GM21825 (cell line): ENCODE data around the gene POLR2J.
"Not testable (repeated sequence)": the region's sequence is repeated elsewhere in the genome, so short reads cannot be mapped to it uniquely, and the experiment has no call there.

ENCODE experiments used
- ATAC-seq: cut with Tn5 transposase; IDR thresholded peaks from one replicate; pipeline ENCODE4 v1.9.1; 2021; ENCODE audit warnings: mild to moderate bottlenecking, moderate library complexity; ENCODE audit not compliant: unreplicated experiment

The POLR2J gene

DNA sequence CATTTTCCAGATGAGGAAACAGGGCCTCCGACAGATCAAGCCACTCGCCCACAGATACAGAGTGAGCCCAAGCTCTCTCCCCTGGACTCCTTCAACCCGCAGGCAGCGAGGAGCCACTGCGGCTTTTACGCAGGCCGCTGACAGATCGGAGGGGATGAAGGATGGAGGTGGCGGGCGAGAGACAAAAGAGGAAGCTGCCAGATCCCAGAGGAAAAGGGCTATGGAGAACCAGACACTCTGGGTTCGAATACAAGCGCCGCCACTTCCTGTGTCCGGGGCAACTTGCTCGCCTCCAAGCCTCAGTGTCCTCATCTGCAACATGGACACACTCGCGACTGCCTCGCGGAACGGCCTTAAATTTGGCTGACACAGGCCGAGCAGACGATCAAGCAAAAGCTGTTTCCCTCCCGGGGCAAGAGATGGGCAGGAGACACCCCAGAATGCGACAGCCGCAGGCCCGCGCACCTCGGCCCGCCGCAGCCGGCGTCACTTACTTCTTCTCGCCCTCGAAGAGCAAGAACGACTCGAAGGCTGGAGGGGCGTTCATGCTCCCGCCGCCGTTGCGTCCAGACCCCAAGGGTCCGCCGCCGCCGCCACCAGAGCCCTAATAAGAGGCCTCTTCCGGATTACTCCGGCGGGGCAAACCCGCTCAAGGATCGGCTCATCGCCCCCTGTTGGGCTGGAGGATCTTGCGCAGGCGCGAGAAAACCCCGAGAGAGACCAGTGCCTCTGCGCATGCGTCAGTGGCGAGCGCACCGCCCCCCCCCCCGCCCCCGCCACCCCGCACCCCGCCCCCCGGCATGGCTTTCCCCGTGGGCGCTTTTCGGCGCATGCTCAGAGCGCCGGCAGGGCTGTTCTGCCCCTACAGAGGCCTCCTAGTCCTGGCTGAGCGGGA lies at the start of gene POLR2J:
Gene POLR2J, minus strand, starts transcription at position 609 of the 895 bp plus-strand sequence. Its CDS starts 62 bp downstream, at position 547.
- ATAC-seq: peak; percentile 75

DNA sequence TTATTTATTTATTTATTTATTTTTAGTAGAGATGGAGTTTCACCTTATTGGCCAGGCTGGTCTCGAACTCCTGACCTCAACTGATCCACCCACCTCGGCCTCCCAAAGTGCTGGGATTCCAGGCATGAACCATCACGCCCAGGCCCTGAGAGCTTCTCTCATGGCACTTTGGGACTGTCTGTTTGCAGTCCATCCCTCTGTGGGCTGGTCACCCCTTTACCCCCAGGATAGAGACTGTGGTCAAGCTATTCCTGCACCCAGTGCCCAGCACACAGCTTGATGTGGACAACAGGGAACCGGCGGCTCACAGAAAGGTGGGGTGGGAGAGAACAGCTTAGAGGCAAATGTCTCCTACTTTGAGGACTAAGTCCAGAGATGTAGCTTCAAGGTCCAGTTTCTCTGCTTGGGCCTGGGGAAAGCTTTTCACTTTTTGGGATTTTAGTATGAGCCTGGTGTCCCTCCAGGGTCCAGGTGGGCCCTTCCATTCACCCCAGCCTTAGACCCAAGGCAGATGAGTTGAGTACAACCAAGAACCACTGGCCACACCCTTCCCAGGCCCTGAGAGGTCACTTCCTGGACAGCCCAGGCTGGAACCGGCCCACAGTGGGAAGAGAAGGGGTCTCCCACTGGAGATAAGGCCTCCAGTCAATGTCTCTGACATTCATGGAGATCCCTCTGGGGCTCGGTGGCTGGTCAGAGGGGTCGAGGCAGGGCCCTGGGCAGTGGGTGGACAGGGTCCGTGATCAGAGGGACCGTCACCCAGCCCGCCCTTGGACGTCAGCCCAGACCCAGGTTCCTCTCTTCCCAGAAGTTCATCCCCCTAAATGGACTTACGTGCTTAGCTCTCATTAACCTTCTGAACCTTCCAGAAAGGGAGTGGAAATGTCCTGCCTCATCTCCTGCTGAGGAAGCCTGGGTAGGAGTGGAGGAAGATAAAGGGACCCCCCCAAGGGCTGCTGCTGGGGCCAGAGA lies 49.4 kb upstream of the POLR2J start:
- ATAC-seq: not testable (repeated sequence)

DNA sequence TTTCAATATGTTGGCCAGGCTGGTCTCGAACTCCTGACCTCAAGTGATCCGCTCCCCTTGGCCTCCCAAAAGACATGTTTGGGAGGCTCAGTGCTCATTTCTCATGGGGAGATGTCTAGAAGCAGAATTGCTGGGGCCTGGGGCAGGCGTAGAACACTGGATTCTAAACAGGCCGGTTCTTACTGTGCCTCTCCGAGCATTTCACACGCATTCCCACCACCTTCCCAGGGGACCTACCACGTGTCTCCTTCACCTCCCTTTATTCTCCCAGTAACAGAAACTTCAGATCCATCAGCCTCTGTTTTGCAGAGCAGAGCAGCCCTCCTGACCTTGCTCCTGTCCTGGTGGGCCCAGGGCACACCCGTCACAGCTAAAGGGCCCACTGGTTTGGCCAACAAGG lies 48.5 kb upstream of the POLR2J start:
- ATAC-seq: not testable (repeated sequence)

GRCh38 chr7:102524803-102525202 lies 46.1 kb upstream of the POLR2J start:
- not testable (repeated sequence) for ATAC-seq

- not testable (repeated sequence) for ATAC-seq
These were observed 42.1 kb upstream of the POLR2J start for GRCh38 chr7:102520797-102521196.

- ATAC-seq: peak; percentile 65
These were observed 38.9 kb upstream of the POLR2J start, which contains the start of gene RASA4B for GRCh38 chr7:102517550-102518147. Gene RASA4B, minus strand, starts transcription at chr7:102517777. Its CDS starts 67 bp downstream, at chr7:102517710.

- ATAC-seq: not testable (repeated sequence)
These were observed 38.2 kb upstream of the POLR2J start for GRCh38 chr7:102516951-102517350.

DNA sequence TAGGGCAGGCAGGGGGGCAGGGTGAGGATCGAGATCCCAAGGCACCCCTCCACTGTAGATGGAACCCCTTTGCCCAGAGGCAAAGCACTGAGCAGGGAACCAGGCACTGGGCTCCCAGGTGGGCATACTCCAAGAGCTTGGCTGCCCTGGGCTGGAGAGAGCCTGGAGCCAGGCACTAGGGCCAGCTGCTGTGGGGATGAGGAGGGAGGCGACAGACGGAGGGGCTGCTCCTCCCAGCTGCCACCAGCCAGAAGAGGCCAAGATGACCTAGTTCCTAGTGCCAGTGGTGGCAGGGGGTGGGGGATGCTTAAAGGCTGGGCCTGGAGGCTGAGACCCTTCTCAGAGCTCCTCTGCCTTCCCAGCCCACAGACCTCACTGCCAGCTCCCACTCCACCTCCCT lies 37.2 kb upstream of the POLR2J start:
- peak; percentile 0 for ATAC-seq

GRCh38 chr7:102514881-102515721 lies 36.4 kb upstream of the POLR2J start:
- peak; percentile 52 for ATAC-seq

- not testable (repeated sequence) for ATAC-seq
These were observed 34.0 kb upstream of the POLR2J start for GRCh38 chr7:102512642-102513221.

- ATAC-seq: peak; percentile 31
These were observed 33.3 kb upstream of the POLR2J start for GRCh38 chr7:102511860-102512522.

DNA sequence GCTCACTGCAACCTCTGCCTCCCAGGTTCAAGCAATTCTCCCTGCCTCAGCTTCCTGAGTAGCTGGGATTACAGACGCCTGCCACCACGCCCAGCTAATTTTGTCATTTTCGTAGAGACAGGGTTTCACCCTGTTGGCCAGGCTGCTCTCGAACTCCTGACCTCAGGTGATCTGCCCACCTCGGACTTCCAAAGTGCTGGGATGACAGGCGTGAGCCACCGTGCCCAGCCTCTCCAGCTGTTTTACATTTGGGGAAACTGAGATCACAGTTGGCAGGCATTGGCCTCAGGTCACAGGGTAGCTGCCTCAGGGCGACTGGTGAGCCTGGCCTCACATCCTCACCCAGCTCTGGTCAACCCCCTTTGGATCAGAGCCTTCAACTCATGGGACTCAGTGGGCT lies 31.9 kb upstream of the POLR2J start:
- not testable (repeated sequence) for ATAC-seq

DNA sequence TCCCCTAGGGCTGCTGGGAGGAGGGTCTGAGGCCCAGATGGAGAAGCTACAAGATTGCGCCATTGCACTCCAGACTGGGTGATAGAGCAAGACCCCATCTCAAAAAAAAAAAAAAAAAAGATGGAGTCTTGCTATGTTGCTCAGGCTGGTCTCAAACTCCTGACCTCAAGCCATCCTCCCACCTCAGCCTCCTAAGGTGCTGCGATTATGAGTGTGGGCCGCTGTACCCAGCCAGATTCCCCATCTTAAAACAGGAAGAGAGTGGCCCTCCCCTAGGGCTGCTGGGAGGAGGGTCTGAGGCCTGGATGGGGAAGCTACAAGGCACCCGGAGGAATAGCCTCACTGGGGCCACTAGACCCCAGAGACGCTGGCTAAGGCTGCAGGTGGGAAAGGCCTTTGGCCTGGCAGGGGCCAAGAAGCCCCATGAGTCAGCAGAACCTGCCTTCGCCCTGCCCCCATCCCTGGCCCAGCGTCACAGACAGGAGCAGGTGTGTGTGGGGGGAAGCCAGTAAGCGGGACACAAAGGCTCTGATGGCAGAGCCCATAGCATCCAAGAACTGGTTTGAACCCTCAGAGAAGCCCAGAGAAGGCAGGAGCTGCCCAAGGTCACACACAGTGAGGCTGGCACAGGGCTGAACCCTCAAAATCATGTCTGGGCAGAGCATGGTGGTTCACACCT lies 28.8 kb upstream of the POLR2J start:
- ATAC-seq: not testable (repeated sequence)

GRCh38 chr7:102505298-102506185 lies 26.8 kb upstream of the POLR2J start:
- not testable (repeated sequence) for ATAC-seq

DNA sequence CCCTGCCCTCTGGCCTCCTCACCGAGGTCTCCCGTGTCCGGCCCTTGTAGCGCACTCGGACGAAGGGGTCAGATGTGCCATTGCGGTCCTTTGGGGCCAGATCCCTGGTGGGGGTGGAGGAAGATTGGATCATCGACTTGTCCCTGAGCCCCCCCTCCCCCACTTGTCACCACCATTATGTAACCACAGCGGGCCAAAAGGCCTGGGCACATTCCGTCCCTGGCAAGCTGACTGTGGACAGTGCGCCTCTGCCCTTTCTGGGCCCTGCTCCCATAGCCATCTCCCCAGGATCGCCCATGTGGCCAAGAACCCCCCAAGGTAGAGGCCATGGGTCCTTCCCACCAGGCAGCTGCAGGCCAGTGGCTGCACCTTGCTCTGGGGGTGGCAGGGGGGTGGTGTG lies 24.4 kb upstream of the POLR2J start:
- ATAC-seq: not testable (repeated sequence)

DNA sequence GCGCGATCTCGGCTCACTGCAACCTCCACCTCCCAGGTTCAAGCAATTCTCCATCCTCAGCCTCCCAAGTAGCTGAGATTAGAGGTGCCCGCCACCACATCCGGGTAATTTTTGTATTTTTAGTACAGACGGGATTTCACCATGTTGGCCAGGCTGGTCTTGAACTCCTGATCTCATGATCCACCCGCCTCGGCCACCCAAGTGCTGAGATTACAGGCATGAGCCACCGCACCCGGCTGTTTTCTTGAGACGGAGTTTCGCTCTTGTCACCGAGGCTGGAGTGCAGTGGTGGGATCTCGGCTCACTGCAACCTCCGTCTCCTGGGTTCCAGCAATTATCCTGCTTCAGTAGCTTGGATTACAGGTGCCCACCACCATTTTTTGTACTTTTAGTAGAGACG lies 19.6 kb upstream of the POLR2J start:
- ATAC-seq: not testable (repeated sequence)

DNA sequence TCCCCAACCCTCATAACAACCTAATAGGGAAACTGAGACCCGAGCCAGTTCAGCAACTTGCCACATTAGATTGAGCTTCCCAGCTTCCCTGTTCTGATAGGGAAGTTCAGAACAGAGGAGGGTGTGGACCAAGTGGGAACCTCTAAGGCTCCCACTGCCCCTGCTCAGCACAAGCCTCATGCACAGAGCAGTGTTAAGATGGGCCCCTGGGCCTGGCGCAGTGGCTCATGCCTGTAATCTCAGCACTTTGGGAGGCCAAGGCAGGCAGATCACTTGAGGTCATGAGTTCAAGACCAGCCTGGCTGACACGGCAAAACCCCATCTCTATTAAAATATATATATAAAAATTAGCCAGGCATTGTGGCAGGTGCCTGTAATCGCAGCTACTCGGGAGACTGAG lies 18.6 kb upstream of the POLR2J start:
- ATAC-seq: not testable (repeated sequence)
